ENCODE measurements around the gene ARHGAP32.

Gene ARHGAP32

DNA sequence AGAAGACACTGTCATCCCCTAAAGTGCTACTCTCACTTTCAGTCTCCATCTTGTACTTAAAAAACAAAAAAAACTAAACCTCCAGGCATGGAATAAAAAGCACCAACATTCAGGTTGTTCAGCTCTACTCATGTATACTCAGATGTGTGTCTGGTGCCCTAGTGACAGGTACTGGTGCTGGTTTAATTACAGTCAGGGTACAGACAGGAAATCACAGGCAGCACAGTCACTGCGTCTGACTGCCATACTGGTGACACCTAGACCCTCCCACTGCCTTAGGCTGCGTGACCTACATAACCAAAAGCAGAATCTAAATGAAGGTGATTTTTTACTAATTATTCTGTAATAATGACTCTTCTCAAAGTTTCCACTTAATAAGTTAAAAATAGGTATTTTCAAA lies at the start of gene ARHGAP32:
Gene ARHGAP32 (minus strand): TSS at position 176 of the 400 bp plus-strand sequence. CDS start 127 bp downstream, at position 49.
- no peak for DNase-seq (ENCODE audit: low read depth)

DNA sequence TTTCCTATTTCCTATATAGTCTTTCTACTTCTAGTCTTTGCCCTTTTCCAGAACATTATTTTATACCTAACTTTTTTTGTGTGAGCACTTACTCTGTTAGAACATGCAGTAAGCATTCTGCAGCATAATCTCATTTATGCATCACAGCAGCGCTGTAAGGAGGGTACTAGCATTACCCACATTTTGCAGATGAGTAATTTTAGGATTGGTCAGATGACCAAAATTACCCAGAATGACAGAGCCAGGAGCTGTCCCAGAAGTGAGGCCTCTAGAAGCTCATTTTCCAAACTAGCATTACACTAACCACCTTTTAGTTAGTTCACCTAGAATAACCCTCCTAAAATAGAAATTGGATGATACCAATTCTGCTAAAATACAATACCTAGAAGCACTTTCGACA lies 47.1 kb upstream of the ARHGAP32 start:
- DNase-seq (ENCODE audit: low read depth) = no peak

DNA sequence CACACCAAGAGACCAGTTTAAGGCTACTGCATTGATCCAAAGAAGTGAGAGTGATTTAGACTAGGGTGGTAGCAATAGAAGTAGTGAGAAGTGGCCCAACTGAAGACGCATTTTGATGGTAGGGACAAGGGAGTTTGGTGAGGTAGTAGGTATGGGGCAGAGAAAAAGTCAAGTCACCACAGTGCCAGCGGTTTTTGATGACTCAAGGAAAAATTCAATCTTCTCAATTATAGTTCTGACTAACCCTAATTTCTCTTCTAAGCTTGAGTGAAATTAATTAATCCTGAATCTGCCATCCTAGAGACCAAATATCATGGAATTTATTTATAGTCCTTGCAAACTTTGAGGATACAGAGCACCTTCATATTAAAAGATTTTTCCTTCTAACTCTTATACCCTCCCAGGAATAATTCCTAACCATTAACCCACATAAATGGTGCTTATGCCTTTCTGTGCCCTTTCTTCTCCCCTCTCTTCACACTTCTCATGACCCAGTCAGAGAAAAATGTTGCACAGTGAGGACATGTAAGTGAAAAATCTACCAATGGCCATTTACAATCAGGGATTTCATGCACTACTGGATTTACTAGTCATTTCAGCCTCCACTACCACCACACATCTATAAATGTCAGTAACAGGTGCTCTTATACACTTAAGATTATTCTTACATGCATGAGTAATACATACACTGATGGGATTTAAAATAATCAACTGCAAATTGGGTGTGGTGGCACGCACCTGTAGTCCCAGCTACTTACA lies 45.9 kb upstream of the ARHGAP32 start:
- no peak for DNase-seq (ENCODE audit: low read depth)

DNA sequence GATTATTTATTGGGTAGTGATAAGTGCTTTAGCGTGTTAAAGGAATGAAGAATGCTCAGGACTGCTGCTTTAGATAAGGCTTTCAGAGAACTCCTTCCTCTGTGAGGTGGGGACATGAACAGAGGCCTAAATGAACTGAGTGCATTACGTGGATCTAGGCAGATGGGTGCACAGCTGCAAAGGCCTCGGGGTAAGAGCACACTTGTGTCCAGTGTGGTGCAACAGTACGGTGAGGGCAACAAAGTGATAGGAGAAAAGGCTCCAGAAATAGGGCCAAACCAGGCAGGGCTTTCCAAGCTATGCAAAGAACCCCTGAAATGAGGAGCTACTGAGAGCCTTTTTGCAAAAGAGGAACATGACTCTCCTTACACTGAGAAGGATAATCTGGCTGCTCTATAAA lies 45.3 kb upstream of the ARHGAP32 start:
- no peak for DNase-seq (ENCODE audit: low read depth)

DNA sequence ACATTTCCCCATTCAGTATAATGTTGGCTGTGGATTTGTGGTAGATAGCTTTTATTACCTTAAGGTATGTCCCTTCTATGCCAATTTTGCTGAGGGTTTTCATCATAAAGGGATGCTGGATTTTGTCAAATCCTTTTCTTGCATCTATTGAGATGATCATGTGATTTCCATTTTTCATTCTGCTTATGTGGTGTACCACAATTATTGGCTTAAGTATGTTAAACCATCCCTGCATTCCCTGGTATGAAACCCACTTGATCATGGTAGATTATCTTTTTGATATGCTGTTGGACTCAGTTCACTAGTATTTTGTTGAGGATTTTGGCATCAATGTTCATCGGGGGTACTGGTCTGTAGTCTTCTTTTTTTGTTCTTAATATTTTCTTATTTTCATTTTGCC lies 44.7 kb upstream of the ARHGAP32 start:
- DNase-seq (ENCODE audit: low read depth) = no peak

DNA sequence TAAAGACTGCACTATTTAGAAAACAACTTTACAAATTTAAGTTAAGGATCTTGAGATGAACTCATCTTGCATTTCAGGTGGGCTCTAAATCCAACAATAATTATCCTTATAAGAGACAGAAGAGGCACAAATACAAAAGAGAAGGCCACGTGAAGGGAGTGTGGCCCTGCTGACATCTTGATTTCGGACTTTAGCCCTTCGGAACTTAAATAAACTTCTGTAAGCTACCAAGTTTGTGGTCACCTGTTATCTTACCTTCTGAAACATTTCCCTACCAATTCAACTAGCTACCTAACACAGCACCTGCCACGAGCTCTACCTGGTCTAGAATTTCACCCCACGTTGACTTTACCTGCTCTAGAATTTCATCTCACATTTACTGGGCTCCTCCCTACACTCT lies 42.9 kb upstream of the ARHGAP32 start:
- no peak for DNase-seq (ENCODE audit: low read depth)

DNA sequence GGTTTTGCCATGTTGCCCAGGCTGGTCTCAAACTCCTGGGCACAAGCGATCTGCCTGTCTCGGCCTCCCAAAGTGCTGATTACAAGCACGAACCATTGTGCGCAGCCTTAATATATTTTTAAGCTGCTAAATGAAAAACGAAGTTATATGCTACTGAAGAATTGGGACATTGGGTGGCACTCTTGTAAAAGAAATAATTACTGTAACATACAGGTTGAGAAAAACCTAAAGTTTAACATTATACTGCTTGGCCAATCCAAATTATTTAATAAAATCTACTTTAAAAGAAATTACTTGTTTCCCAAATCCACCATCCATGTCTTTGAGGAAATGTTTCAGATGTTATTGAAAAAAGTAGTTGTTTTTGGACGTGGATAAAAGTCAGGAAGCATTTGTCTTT lies 37.9 kb upstream of the ARHGAP32 start:
- no peak for DNase-seq (ENCODE audit: low read depth)

DNA sequence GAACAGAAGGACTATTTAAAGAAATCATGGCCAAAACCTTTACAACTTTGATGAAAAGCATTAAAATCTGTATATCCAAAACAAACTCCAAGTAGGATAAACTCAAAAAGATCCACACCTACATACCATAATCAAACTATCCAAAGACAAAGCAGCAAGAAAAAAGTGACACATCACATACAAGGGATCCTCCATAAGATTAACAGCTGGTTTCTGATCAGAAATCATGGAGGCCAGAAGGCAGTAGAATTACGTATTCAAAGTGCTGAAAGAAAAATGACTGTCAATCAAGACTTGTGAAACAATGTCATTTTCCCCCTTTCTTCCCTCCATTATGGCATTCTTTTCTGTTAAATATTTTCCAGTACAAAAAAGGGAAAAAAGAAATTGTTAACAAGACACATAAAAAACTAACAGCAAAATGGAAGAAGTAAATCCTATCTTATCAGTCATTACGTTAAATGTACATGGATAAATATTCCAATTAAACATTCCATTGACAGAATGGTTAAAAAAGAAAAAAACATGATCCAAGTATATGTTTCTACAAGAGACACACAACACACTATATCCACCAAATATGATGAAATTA lies 34.2 kb upstream of the ARHGAP32 start:
- DNase-seq (ENCODE audit: low read depth) = no peak

DNA sequence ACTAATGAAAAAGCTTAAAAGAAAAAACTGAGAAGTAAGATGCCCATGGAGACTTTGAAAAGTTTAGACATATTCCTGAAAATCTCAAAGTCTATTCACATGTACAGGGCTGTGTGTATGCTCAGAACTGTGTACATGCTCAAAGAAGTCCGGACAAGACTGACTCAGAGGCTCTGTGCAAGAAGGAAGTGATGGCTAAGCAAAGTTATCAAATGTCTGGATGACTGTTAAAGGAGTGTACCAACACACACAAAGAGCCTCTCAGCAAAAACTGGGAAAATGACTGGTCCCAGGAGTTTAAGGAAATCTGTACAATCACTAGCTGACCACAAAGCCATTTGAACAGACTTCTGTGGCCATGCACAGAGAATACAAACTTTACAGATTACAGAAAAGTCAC lies 33.1 kb upstream of the ARHGAP32 start:
- no peak for DNase-seq (ENCODE audit: low read depth)

DNA sequence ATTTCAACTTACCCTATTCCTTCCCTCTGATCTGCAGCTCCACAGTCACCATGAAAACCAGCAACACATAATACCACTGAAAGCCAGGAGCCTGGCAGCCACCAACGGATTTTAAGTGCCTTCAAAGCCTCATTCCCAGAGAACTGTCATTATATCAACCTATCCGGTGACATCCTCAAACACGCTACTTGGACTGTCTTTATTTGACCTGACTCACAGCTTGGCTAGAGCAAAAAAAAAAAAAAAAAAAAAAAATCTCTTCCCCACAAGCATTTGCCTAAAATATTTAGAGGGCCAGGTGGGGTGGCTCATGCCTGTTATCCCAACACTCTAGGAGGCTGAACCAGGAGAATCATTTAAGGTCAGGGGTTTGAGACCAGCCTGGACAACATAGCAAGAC lies 32.4 kb upstream of the ARHGAP32 start:
- DNase-seq (ENCODE audit: low read depth) = no peak

DNA sequence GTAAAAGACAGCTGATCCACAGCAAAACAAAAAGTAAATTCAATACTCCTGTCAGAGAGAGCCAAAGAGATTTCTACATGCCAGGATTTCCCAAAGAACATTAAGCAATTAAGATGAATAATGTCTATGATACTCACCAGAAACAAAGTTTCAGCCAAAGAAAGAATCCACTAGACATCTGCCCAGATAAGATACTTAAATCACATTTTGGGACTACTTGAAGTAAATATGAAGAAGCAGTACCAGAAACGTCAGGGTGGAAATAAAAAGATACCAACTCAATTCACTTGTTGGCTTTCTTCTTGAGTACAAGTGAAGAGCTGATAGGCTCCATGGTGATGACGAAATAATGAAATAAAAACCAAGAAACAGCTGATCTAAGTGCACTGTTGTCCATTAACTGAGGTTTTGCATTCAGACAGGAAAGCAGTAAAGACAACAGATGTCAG lies 31.6 kb upstream of the ARHGAP32 start:
- no peak for DNase-seq (ENCODE audit: low read depth)

DNA sequence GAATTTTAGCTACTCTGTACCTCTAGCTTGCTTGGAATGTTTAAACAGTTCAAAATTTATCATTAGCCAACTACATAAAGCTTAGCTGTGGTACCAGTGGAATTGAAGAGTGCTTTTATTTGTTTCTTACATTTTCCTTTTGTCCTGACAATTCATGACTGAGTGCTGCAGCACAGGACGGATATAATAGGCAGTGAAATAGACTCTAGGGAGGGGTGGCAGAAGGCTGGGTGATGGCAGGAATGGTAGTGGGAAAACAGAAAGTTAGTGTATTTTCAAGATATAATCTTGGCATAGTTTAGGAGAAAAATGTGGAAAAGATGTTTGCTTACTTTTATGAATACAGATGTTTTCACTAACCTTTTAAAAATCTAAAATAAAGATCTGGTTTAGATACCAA lies 31.1 kb upstream of the ARHGAP32 start:
- no peak for DNase-seq (ENCODE audit: low read depth)

DNA sequence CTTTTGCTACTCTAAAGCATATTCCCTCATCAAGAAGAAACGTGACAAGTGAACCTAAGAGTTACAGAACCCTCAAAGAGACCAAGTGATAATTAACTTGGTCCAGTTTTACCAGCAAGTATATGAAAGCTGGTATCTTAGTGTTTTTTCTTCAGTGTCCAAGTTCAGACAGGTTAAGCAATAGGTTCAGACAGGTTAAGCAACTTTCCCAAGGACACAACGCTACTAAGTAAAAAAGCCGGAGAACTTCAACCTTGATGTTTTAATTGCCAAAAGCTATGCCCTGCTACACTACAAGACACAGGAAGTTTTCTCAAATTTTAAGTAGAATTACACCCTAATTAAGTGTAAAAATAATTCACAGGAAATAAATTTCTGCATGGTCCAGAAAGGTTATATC lies 30.0 kb upstream of the ARHGAP32 start:
- DNase-seq (ENCODE audit: low read depth) = no peak

DNA sequence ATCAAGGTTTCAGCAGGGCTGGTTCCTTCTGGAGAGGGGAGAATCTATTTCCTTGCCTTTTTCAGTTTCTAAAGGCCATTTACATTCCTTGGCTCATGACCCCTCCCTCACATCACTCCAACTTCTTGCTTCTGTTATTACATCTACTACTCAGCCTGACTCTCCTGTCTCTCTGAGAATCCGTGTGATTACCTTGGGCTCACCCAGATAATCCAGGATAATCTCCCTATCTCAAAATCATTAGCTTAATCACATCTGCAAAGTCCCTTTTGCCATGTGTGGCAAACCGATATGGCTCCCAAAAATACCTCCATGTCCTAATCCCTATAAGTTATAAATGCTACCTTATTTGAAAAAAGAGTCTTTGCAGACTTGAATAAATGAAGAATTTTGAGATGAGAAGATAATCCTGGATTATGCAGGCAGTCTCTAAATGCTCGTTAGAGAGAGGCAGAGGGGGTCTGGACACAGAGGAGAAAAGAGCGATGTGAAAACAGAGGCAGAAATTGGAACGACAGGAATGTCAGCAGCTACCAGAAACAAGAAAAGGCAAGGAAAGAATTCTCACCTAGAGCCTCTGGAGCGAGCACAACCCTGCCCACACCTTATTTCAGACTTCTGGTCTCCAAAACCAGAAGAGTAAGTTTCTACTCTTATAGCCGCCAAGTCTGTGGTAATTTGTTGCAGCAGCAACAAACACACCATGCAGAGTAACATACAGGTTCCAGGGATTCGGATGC lies 23.6 kb upstream of the ARHGAP32 start:
- no peak for DNase-seq (ENCODE audit: low read depth)

DNA sequence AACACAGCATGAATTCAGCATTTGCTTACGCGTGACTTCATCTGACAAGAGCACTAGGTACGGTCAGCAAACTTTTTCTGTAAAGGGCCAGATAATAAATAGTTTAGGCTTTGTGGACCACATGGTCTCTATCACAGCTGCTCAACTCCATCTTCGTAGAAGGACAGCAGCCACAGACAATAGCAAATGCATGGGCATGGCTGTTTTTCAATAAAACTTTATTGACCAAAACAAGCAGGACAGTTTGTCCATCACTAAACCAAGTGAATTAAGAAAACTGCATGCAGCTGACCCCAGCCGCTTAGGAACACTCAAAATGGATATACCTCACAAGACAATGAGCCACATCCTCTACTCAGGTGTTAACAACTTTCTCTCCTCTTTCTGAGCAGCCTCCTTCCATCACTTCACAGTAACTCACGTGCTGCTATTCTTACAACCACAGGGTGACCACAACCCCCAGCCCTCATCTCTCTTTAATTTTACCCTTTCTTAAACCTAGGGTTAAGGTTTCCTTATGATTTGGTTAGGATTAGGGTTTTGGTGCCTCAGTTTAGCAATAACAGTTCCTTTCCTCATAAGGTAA lies 22.7 kb upstream of the ARHGAP32 start:
- DNase-seq (ENCODE audit: low read depth) = no peak

DNA sequence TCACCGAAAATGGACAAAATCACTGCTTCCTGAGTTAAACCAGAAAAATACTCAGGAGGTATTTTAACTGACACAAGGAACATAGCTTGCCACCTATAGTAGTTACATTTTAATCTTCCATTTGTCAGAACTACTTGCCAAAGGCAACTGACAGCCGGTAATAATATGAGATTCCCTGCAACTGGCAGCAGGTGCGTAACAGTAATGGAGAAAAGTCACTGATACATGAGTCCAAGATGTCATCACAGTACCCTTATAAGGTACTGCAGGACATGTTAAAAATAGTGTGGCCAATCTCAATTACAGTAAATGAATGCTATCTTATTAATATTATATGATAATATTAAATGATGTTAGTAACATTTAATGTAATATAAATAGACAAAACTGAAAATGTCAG lies 21.1 kb upstream of the ARHGAP32 start:
- no peak for DNase-seq (ENCODE audit: low read depth)

DNA sequence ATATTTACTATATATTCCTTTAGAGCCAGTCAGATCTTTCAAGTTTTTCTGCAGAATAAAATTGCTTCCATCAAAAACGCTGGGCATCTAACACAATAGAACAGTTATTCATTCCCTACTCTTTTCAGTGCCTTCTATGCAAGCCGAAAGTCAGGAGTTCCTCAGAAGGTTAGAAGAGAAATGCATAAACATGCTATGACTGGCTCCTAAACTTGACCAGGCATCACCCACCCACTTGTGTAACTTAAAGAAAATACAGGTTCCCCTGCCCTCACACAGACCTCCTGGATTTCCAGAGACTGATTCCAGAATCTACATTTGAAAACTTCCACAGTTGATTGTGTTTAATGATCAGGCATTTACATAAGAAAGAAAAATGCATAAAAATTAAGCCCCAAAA lies 19.3 kb upstream of the ARHGAP32 start:
- DNase-seq (ENCODE audit: low read depth) = no peak

DNA sequence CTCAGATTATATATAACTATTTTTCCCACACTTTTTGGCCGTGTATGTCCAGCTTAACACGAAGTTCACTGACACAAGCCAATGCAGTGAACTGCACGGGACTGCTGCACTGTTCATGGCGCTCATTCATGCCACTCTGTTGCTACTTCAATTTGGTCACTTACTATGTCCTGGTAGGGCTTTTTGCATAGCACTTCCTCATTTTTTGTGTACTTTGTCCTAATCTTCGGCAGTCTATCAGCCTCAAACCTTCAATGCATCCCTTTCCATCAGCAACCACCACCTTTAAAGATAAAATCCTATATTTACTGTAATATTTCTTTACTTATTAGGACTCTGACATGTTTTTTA lies 18.7 kb upstream of the ARHGAP32 start:
- DNase-seq (ENCODE audit: low read depth) = no peak

DNA sequence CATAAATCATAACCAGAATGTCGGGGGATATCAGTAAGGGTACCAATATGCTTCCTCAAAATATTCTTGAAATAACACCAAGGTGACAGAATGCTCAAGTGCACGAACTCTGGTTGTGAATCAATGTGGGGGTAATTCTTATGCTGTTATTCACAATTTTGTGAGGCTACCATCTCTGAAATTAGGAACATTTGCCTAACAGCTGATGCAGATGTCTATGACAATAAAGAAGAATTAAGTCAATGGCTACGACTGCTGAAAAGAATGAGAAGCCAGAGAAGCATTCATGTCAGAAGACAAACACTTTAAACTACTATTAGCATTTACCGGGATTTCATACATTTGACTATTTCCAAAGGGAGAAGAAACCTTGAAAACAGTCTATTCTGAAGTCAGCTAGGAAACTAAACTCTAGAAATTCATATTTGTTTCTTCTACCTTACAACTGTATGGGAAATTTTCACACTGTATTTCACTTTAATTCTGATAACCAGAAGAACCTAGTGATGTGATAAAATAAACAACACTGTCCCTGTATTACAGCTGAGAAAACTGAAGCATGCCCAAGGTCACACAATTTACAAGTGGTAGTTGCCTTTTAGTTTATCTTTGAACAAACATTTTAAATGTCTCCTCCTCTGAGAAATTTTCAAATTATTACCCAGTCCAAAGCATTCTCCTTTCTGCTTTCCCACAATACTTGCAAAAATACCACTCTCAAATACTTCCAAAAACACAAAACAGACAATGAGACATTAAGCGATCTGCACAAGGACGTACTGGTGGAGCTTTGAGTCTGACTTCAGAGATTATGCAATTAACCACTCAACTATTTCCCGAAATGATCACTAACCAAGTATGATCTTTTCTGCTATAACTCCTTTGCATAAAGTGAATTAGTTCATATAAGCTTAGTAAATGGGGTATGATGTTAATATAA lies 18.0 kb upstream of the ARHGAP32 start:
- no peak for DNase-seq (ENCODE audit: low read depth)

DNA sequence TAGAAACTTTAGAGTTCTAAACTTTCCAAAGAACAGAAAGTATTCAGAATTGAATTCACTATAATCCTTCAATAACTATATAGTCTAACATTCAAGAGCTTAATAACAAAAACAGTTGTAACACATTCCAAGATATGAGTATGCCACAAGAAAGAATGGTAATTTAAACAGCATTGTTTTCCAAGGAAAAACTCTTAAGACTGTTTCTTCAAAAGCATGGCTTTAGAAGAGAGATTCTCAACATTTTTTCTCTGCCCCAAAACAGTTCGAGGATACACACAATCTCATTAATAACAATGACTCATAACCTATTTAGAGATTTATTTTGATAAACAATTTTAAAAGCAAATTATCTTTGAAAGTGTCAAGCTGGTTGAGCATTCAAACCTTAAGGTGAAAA lies 16.7 kb upstream of the ARHGAP32 start:
- no peak for DNase-seq (ENCODE audit: low read depth)

DNA sequence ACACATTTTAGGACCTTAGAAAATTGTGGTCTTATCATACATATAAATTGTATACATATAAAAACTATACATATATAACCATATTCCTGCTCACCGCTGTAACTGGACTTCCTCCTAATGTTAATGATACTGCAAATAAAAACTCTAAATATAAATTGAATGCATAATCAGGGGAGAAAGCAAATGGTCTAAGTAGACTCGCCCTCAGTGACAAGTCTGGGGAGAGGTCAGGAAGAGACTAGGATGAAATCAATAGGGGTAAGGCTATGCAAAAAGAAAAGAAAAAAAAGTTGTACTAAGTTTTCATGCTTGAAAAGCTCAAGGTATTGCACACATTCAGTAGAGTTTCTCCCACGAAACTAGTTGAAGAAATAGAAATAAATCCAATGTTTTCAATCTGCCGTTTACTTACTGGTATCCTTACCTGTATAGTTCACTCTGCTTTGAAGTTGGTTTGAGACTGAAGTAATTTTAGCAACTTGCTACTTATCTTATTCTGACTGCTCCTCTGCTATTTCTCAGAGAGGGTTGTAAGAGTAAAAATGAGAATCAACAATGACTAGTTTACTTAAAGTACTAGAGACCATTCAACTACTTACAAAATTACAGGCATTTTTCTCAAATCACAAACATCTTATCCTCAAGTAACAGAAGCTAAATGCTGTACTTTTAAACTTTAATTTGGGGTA lies 12.2 kb upstream of the ARHGAP32 start:
- DNase-seq (ENCODE audit: low read depth) = no peak
